IMR-90 (cell line): ENCODE measurements around the gene PPP1R3F. TPM values are rescaled to one million over a fixed set of nuclear protein-coding genes. Genes with fewer than 3 reads are reported as not detected.

Source experiments
- ATAC-seq: fragments of 200-7000 bp; cut with Tn5 transposase; 2 replicates; pipeline ENCODE4 v1.9.1; 2020; ENCODE audit warnings: low read depth, mild to moderate bottlenecking, moderate library complexity
- BruUV-seq: library from RNA; stranded (reverse); fragments of 400-500 nt; replicated peaks from 2 replicates; lab custom pipeline; 2021; lab: Mats Ljungman, UMichigan
- CTCF ChIA-PET: fragments of 300-600 bp; formaldehyde crosslinking; extraction: SDS; loops from one replicate; lab custom pipeline; 2021; ENCODE audit warnings: antibody characterized with exemption; lab: Yijun Ruan, JAX
- POLR2A ChIA-PET: fragments of 300-600 bp; sonication (Branson Sonifier 250); formaldehyde crosslinking; loops from one replicate; lab custom pipeline; 2022; ENCODE audit warnings: antibody characterized with exemption; ENCODE audit not compliant: unreplicated experiment; lab: Charles Lee
- DNase-seq: peaks from one replicate; pipeline ENCODE4 v3.0.0; 2013
- H2AFZ ChIP-seq: replicated peaks from 2 replicates; pipeline ENCODE3; 2013; ENCODE audit warnings: low read length, mild to moderate bottlenecking; ENCODE audit not compliant: poor library complexity
- H2AK5ac ChIP-seq: 2 replicates; pipeline ENCODE4 v1.6.1; 2013; ENCODE audit warnings: low read depth, low read length, inconsistent platforms
- H2AK9ac ChIP-seq: replicated peaks from 2 replicates; pipeline ENCODE3; 2013; ENCODE audit warnings: mild to moderate bottlenecking, low read depth, low read length, moderate library complexity; ENCODE audit not compliant: poor library complexity
- H2BK120ac ChIP-seq: 2 replicates; pipeline ENCODE4 v1.6.1; 2013; ENCODE audit warnings: low read depth, low read length, inconsistent platforms
- H2BK15ac ChIP-seq: 3 replicates; pipeline ENCODE4 v1.6.1; 2013; ENCODE audit warnings: low read depth, low read length, inconsistent platforms
- H2BK20ac ChIP-seq: 2 replicates; pipeline ENCODE4 v1.6.1; 2013; ENCODE audit warnings: low read depth, mild to moderate bottlenecking, inconsistent platforms, low read length, moderate library complexity
- H2BK5ac ChIP-seq: 2 replicates; pipeline ENCODE4 v1.6.1; 2013; ENCODE audit warnings: mild to moderate bottlenecking, low read depth, low read length, inconsistent platforms; ENCODE audit not compliant: poor library complexity, severe bottlenecking
- H3K14ac ChIP-seq: replicated peaks from 2 replicates; pipeline ENCODE4 v1.6.1; 2013; ENCODE audit warnings: low read depth, low read length, inconsistent platforms
- H3K18ac ChIP-seq: 2 replicates; pipeline ENCODE4 v1.6.1; 2013; ENCODE audit warnings: low read depth, low read length, control low read depth
- H3K23ac ChIP-seq: 2 replicates; pipeline ENCODE4 v1.6.1; 2013; ENCODE audit warnings: low read depth, low read length, inconsistent platforms
- H3K27ac ChIP-seq: 2 replicates; pipeline ENCODE4 v1.5.1; 2013; ENCODE audit warnings: mild to moderate bottlenecking, control low read depth, low read length; ENCODE audit not compliant: insufficient read depth
- H3K27me3 ChIP-seq: 2 replicates; pipeline ENCODE4 v1.6.1; 2013; ENCODE audit warnings: low read length; ENCODE audit not compliant: control insufficient read depth, insufficient read depth
- H3K36me3 ChIP-seq: 2 replicates; pipeline ENCODE4 v1.6.1; 2013; ENCODE audit warnings: low read length, mixed read lengths; ENCODE audit not compliant: control insufficient read depth, insufficient read depth
- H3K4ac ChIP-seq: 2 replicates; pipeline ENCODE4 v1.6.1; 2013; ENCODE audit warnings: low read depth, low read length, inconsistent platforms
- H3K4me1 ChIP-seq: 2 replicates; pipeline ENCODE4 v1.6.1; 2013; ENCODE audit warnings: low read length, mixed read lengths; ENCODE audit not compliant: control insufficient read depth, insufficient read depth
- H3K4me2 ChIP-seq: 2 replicates; pipeline ENCODE4 v1.6.1; 2013; ENCODE audit warnings: low read depth, mild to moderate bottlenecking, control low read depth, low read length, moderate library complexity
- H3K4me3 ChIP-seq: 2 replicates; pipeline ENCODE4 v1.5.1; 2013; ENCODE audit warnings: low read depth, mild to moderate bottlenecking, control low read depth, low read length, moderate library complexity; ENCODE audit not compliant: insufficient read depth
- H3K56ac ChIP-seq: 2 replicates; pipeline ENCODE4 v1.6.1; 2013; ENCODE audit warnings: low read length, inconsistent platforms; ENCODE audit not compliant: insufficient read depth; ENCODE audit errors: extremely low read depth
- H3K79me1 ChIP-seq, 2 experiments: 2 replicates each; pipeline ENCODE4 v1.6.1; 2013; ENCODE audit warnings: low read length in 2 of 2, inconsistent platforms in 1 of 2, low read depth in 1 of 2
- H3K9ac ChIP-seq: 2 replicates; pipeline ENCODE4 v1.6.1; 2013; ENCODE audit warnings: low read depth, low read length, control low read depth
- H3K9me1 ChIP-seq: 2 replicates; pipeline ENCODE4 v1.6.1; 2013; ENCODE audit warnings: low read length, inconsistent platforms; ENCODE audit not compliant: insufficient read depth
- H3K9me3 ChIP-seq: 2 replicates; pipeline ENCODE4 v1.6.1; 2013; ENCODE audit warnings: low read length; ENCODE audit not compliant: control insufficient read depth, insufficient read depth
- H4K20me1 ChIP-seq: 2 replicates; pipeline ENCODE4 v1.6.1; 2013; ENCODE audit warnings: low read length, inconsistent platforms; ENCODE audit not compliant: insufficient read depth
- H4K5ac ChIP-seq: 2 replicates; pipeline ENCODE4 v1.6.1; 2013; ENCODE audit warnings: mild to moderate bottlenecking, low read depth, low read length, control low read depth
- H4K8ac ChIP-seq, 2 experiments: 2 replicates each; pipeline ENCODE4 v1.6.1; 2013; ENCODE audit warnings: low read depth in 2 of 2, low read length in 2 of 2, control low read depth in 1 of 2, inconsistent platforms in 1 of 2
- H4K91ac ChIP-seq: 2 replicates; pipeline ENCODE4 v1.6.1; 2013; ENCODE audit warnings: low read depth, low read length, inconsistent platforms; ENCODE audit not compliant: insufficient read depth
- BHLHE40 ChIP-seq: fragments of 150-350 bp; IDR thresholded peaks from 2 replicates; pipeline ENCODE4 v1.6.1; 2016; ENCODE audit warnings: mild to moderate bottlenecking, low read depth, low read length
- CHD1 ChIP-seq: IDR thresholded peaks from 2 replicates; pipeline ENCODE4 v1.6.1; 2012; ENCODE audit warnings: low read depth, low read length, improper control_type of control experiment
- CTCF ChIP-seq: conservative IDR thresholded peaks from 2 replicates; pipeline ENCODE4 v1.5.1; 2012; ENCODE audit warnings: mild to moderate bottlenecking, low read depth, low read length, improper control_type of control experiment
- FOS ChIP-seq: fragments of 150-350 bp; IDR thresholded peaks from 2 replicates; pipeline ENCODE4 v1.6.1; 2016; ENCODE audit warnings: low read depth, low read length
- RAD21 ChIP-seq: IDR thresholded peaks from 2 replicates; pipeline ENCODE4 v1.6.1; 2012; ENCODE audit warnings: low read length, improper control_type of control experiment
- RCOR1 ChIP-seq: IDR thresholded peaks from 2 replicates; pipeline ENCODE4 v1.6.1; 2012; ENCODE audit warnings: mild to moderate bottlenecking, low read length, improper control_type of control experiment; ENCODE audit not compliant: insufficient replicate concordance
- WGBS, 2 experiments: methylation state at CpG; one replicate each; pipeline versions ENCODE4 v1.1.5 to v1.1.7; 2013; ENCODE audit warnings: missing lambda C conversion rate in 2 of 2; ENCODE audit not compliant: insufficient read length in 1 of 2; ENCODE audit errors: extremely low coverage in 2 of 2; 5-methylcytosine and 5-hydroxymethylcytosine counted together
- dilution Hi-C: fragments of 300-500 bp; cut with HindIII; formaldehyde crosslinking; loops from one replicate; pipeline ENCODE4 v1.14.3; 2018; ENCODE audit warnings: low sequenced_read_pairs; ENCODE audit not compliant: unreplicated experiment
- in situ Hi-C: fragments of 300-500 bp; cut with MboI; formaldehyde crosslinking; loops from 3 replicates; pipeline ENCODE4 v1.14.3; 2019; ENCODE audit warnings: low sequenced_read_pairs, inconsistent platforms, mixed read lengths
- intact Hi-C: fragments of 100-400 bp; cut with micrococcal nuclease; formaldehyde crosslinking; loops from 2 replicates; pipeline ENCODE4 v1.10.0; 2022
- polyA plus RNA-seq, 3 experiments: library from polyadenylated mRNA; depleted of rRNA; stranded (reverse); fragments of >200 nt; gene quantifications; 2 replicates each; pipeline ENCODE4 v1.2.3, GENCODE V29; 2012; ENCODE audit warnings: low replicate concordance in 1 of 3
- total RNA-seq: library from RNA; depleted of rRNA; stranded (reverse); fragments of >200 nt; gene quantifications from 2 replicates; pipeline ENCODE4 v1.2.3, GENCODE V29; 2012

PPP1R3F gene
- total and polyA plus RNA-seq, 2 of the 4 experiments (the other 2 are of a cell fraction), result 0.72 to 1.7 TPM

GRCh38 chrX:49276671-49277534 is 7.3 kb downstream of the PPP1R3F start:
- BruUV-seq, result no TSS peak
- Histone ChIP-seq H3K27ac (no peak overlapping the region), H2BK5ac (no peak overlapping the region), H4K8ac (no peak overlapping the region), H3K36me3 (no peaks in the 10 kb centered on the region), H3K27me3 (no peaks in the 10 kb centered on the region), H2AK9ac (no peak overlapping the region), H3K9ac (no peak overlapping the region), H2BK120ac (no peak overlapping the region), H3K4me2 (no peak overlapping the region), H3K9me3 (no peaks in the 10 kb centered on the region), H3K9me1 (0 out of 2 replicates have a peak, but pooled peaks cover 7% of the 10 kb centered on the region), H3K4ac (no peak overlapping the region), H2AK5ac (no peak overlapping the region), H4K91ac (no peak overlapping the region), H3K4me3 (no peak overlapping the region), H4K20me1 (peaks cover 8% of the 10 kb centered on the region; the same call in 1 of the 2 replicates), H3K79me1 (peaks cover 15 to 20% of the 10 kb centered on the region in 2 experiments), H2AFZ (no peak overlapping the region), H3K18ac (no peak overlapping the region), H3K56ac (no peak overlapping the region), H2BK20ac (no peak overlapping the region), H2BK15ac (no peak overlapping the region), H3K4me1 (no peaks in the 10 kb centered on the region), H3K23ac (no peak overlapping the region), H3K14ac (no peak overlapping the region), H4K5ac (no peak overlapping the region)
- in situ Hi-C loops (no loop called here), dilution Hi-C loops (no loop called here), intact Hi-C loops (no loop called here)
- peak; percentile 41 for DNase-seq
- WGBS, 2 experiments, result 75% methylated on average over 8 of the region's 19 CpGs; no CpG with 5 or more reads in 1 of the 2 experiments
- no peak for TF ChIP-seq FOS
- no peak for TF ChIP-seq RCOR1
- no peak for TF ChIP-seq CHD1
- TF ChIP-seq CTCF, result no peak
- TF ChIP-seq BHLHE40, result no peak
- TF ChIP-seq RAD21, result no peak
- ChIA-PET CTCF (no interaction called here), POLR2A (no interaction called here)
- ATAC-seq, result peak; percentile 37; the same call in 1 of the 2 replicates
